Daoy (cell line): Measurements from ENCODE around the gene CD48. TPM values are rescaled to one million over a fixed set of nuclear protein-coding genes. Genes with fewer than 3 reads are reported as not detected.

ENCODE experiments used
- DNase-seq: peaks from one replicate; pipeline ENCODE4 v3.0.0-alpha.2; 2015; ENCODE audit warnings: low read depth
- total RNA-seq: library from RNA; depleted of rRNA; stranded (reverse); fragments of >200 nt; shearing (Covaris generic); gene quantifications from 2 replicates; pipeline ENCODE4 v1.2.3, GENCODE V29; 2014

CD48 gene
- total RNA-seq, 1 experiment from 2014 or later = not detected

GRCh38 chr1:160676869-160677597 is 34.6 kb downstream of the CD48 start:
- DNase-seq = no peak

- peak; percentile 68 for DNase-seq
These were observed 35.8 kb downstream of the CD48 start for GRCh38 chr1:160675641-160676410.

GRCh38 chr1:160674415-160674814 is 37.2 kb downstream of the CD48 start:
- DNase-seq = no peak

DNA sequence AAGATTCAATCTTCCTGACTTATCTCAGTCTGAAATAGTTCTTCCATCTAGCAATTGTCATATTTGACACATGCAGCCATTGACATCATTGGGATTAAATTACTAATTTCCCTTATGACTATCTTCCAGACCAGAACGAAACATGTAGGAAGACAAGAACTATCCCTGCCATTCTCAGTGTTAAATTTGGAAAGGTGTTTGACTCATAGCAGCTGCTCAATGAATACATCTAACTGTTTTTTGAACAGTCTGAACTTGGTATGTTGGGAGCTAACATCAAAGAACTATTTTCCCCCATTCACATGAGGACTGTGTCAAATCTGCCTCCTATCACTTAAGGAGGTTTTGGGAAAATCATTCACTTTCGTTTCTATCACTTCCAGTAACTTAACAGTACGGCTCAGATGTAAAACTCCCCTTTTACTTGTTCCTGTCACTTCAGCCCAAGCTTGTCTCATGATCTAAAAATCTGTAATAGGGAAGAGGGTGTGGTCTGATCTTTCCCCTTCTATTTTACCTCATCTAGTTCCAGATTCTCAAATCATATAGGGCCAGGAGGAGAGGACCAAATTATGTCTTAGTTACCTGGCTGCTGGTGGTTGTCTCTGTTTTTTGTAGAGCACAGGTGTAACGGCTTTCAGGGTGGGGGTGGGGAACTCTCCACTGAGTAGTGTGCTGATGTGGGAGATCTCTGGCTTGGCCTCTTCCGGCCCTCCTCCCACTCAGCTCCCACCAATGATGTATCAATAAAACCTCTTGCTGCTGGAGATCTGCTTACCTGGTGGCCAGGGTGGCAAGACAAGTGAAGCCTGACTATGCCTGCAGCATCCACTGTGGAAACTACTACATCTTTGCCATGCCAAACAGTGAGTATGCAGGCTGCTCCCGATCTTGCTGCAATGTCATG is 38.6 kb downstream of the CD48 start:
- DNase-seq = no peak

DNA sequence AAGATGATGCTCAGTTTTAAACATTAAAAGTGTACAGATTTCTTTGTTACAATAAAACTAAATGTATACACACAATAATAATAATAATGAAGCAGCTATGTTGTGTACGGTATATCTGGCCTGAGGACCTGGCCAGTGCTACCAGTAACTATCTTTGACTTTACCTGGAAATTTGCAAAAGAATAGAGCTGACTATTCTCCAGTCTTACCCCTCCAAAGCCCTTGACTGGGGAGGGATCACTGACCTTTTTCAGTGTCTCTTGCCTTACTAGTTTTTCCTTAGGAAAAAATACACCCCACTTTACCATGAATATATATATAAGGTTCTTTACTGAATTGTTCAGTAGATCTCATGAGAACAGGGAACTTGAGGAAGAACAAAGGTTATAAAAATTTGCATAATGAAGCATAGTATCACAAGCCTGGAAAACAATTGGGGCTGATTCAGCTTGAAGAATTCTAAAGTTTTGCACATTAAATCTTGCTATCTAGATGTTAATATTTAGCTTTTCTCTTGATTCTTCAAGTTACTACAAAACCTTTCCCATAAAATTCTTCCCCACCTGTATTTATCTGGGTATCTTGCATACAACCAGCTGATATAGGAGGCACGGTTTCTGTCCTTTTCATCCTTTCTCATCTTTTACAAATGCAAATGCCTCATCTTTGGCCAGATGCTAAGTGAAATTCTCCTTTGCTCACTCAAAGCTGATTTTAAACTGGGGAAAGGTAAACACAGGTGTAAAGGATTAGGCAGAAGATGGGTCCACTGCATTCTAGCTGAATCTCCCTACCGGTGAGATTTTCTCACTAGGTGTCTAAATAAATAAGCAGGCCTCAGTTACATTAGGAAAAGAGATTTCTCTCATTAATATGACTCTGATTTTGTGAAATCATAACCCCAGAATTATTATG is 39.8 kb downstream of the CD48 start:
- DNase-seq = no peak

DNA sequence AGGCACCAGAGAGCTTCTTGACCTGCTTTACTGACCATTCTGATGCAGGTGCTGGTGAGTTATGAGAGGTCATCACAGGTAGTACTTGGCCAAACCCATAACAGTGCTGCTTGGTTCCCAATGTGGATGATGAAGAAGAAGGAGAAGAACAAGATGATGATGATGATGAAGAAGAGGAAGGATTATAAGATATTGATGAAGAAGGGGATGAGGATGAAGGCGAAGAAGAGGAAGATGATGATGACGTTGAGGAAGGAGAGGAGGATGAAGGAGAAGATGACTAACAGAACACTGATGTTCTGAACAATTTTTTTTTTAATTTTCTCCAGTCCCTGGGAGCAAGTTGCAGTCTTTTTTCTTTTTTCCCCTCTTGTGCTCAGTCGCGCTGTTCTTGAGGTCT is 40.9 kb downstream of the CD48 start:
- DNase-seq = no peak

- no peak for DNase-seq
These were observed 41.8 kb downstream of the CD48 start for GRCh38 chr1:160669802-160670201.

- no peak for DNase-seq
These were observed 42.3 kb downstream of the CD48 start for GRCh38 chr1:160669276-160669675.

- no peak for DNase-seq
These were observed 43.7 kb downstream of the CD48 start for GRCh38 chr1:160667896-160668295.

DNA sequence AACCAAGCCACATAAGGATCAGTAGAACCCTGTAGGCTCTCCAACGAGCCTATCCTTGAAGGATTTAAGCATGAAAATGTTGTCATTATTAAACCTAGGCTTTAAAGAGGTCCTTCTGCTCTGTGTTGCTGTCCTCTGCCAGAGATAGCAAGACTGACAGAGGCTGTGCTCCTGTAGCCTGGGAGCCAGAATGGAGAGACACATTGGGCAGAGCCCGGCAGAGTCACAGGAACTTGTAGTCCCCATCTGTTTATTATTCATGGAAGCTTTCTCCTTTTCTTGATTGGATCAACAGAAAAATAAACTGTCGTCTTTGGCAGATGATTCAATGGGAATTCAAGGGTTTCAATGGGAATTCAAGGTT is 45.6 kb downstream of the CD48 start:
- no peak for DNase-seq

DNA sequence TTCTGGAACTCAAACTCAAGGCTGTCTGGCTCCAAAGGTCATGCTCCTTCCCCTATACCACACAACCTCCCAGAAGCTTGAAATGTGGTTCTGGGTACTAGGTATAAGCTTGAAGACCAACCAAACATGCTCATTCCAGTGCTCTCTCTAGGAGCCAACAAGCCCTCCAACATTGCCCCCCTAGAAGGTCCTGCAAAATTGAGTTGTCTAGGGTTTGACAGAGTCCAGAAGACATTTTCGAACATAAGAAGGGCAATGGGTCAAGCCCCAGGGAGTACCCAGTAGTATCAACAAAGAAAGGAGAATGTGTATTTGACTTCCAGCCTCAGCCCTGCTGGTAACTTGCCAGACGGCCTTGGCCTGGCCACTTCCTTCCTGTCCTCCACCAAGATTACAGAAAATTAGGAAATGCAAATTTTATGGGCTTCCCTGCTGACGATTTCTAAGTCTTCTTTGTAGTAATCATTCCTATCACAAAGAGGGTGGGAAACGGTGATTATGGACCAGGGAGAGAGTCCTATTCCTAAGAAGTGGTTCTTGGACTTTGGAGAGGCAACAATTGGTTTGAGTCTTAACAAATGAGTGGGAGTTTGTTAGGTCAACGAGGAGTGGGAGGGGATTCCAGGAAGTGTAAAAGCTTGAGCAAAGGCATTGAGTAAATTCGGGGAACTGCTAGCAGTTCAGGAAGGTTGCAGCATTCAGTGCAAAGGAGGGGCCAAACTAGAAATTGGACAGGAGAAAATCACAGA is 46.1 kb downstream of the CD48 start:
- DNase-seq = no peak

- no peak for DNase-seq
These were observed 47.0 kb downstream of the CD48 start for GRCh38 chr1:160664573-160665051.

DNA sequence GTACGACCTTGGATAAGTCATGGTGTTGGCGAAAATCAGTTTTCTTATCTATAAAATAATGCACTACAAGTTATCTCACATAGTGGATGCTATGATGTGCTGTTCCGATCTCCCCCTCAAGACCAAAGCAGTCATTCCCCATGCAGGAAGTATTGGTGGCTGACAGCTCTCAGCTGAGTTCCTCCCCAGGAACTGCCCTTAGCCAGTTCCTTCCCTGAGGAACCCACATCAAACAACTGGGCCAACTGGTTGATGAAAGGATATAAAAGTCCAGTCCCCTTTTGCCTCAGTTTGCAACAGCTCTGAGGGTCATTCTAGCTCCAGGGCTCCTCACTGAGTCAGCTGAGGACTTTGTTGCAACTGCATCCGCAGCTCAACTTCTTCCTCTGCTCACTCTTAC is 48.7 kb downstream of the CD48 start:
- DNase-seq = no peak

DNA sequence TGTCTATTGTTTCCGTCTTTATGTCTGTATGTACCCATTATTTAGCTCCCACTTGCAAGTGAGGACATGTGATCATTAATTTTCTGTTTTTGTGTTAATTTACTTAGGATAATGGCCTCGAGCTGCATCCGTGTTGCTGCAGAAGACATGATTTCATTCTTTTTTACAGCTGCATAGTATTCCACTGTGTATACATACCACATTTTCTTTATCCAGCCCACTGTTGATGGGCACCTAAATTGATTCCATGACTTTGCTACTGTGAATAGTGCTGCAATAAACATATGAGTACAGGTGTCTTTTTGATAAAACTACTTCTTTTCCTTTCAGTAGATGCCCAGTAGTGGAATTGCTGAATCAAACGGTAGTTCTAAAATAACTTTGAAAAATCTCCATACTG is 52.1 kb downstream of the CD48 start:
- no peak for DNase-seq

GRCh38 chr1:160658814-160659193 is 52.8 kb downstream of the CD48 start:
- DNase-seq = no peak

- DNase-seq = no peak
These were observed 53.3 kb downstream of the CD48 start for GRCh38 chr1:160658162-160658813.

DNA sequence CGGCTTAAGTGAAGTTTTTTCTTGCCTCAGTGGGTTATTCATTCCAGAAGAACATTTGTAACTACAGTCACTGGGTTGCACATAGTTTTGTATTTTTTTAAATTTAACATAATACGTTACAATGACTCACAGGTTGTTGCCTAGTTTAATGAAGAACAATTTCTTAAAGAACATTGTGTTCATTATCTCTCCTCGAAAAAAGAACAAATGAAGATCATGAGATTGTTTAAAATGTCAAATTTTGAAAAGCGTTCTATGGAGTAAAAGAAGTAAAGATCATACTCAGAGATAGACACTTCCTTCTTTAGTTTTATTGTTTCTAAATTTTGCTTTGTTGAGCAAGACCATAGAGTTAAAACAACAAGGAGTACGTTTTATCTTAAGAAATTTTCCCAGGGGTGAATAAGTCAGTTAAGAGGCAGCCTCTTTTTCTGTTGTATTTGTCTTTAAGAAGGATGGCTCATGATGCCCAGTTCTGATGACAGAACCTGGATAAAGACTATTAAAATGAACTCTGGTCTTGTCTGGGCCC is 54.3 kb downstream of the CD48 start:
- no peak for DNase-seq

DNA sequence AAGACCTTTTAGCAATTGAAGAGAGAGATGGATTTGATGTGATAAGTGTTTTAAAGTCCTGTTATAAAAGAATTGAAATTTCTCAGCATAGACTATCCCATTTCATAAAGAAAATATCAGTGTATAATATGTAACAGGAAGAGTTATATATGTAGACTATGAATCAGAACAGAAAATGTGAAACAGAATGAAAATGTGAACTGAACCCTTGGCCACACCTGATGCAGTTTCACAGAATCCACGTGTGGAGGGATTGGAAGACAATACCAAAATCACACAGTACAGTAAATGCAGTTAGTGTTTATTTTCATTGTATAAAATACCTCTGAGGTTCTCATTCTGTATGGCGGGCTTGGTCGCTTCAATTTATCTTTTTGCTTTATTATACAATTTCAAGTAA is 54.9 kb downstream of the CD48 start:
- DNase-seq = no peak

GRCh38 chr1:160653620-160654016 is 58.0 kb downstream of the CD48 start:
- no peak for DNase-seq
